Activated naive CD8-positive, alpha-beta T cell treated with anti-CD3 and anti-CD28 coated beads, Interleukin-2, amount 50 U/mL, for 24 hours (primary cell): ENCODE results near the gene P2RY12.

Experiments used
- ATAC-seq: fragments of 150-1000 bp; cut with Tn5 transposase; one replicate; pipeline ENCODE4 v1.10.0; 2021
- DNase-seq: peaks from one replicate; pipeline ENCODE4 v3.0.0; 2021
- H3K27ac Mint-ChIP-seq: one replicate; pipeline ENCODE4 v1.8.0; 2021; ENCODE audit warnings: mild to moderate bottlenecking, mixed read lengths
- H3K27me3 Mint-ChIP-seq: one replicate; pipeline ENCODE4 v1.8.0; 2021; ENCODE audit warnings: mixed read lengths
- H3K36me3 Mint-ChIP-seq: one replicate; pipeline ENCODE4 v1.8.0; 2021; ENCODE audit warnings: low read depth, mixed read lengths
- H3K4me1 Mint-ChIP-seq: one replicate; pipeline ENCODE4 v1.8.0; 2021; ENCODE audit warnings: mixed read lengths
- H3K4me3 Mint-ChIP-seq: one replicate; pipeline ENCODE4 v1.8.0; 2021; ENCODE audit warnings: mild to moderate bottlenecking, moderate library complexity, mixed read lengths
- H3K9me3 Mint-ChIP-seq: one replicate; pipeline ENCODE4 v1.8.0; 2021; ENCODE audit warnings: mixed read lengths

Gene P2RY12

GRCh38 chr3:151345859-151346258 is 38.7 kb downstream of the P2RY12 start:
- DNase-seq (no peak), ATAC-seq (no peak)
- Mint-ChIP-seq H3K27ac (no peak overlapping the region), H3K9me3 (no peaks in the 10 kb centered on the region), H3K4me3 (no peak overlapping the region), H3K27me3 (peaks cover 12% of the 10 kb centered on the region), H3K36me3 (no peaks in the 10 kb centered on the region), H3K4me1 (peaks cover 5% of the 10 kb centered on the region)

GRCh38 chr3:151331696-151332095 is 52.9 kb downstream of the P2RY12 start:
- peaks cover 2% of the 10 kb centered on the region for H3K27me3 Mint-ChIP-seq
- no peak for ATAC-seq
- no peak for DNase-seq
- no peaks in the 10 kb centered on the region for H3K9me3 Mint-ChIP-seq
- no peak overlapping the region for H3K4me3 Mint-ChIP-seq
- no peaks in the 10 kb centered on the region for H3K36me3 Mint-ChIP-seq
- peaks cover 9% of the 10 kb centered on the region for H3K4me1 Mint-ChIP-seq
- no peak overlapping the region for H3K27ac Mint-ChIP-seq

GRCh38 chr3:151330899-151331298 is 53.7 kb downstream of the P2RY12 start:
- H3K4me3 Mint-ChIP-seq = no peak overlapping the region
- H3K4me1 Mint-ChIP-seq = peaks cover 9% of the 10 kb centered on the region
- H3K9me3 Mint-ChIP-seq = no peaks in the 10 kb centered on the region
- peaks cover 2% of the 10 kb centered on the region for H3K27me3 Mint-ChIP-seq
- H3K27ac Mint-ChIP-seq = no peak overlapping the region
- DNase-seq (no peak), ATAC-seq (no peak)
- no peaks in the 10 kb centered on the region for H3K36me3 Mint-ChIP-seq

GRCh38 chr3:151330379-151330778 is 54.2 kb downstream of the P2RY12 start:
- Mint-ChIP-seq H3K27ac (no peak overlapping the region), H3K4me3 (no peak overlapping the region), H3K27me3 (peaks cover 2% of the 10 kb centered on the region), H3K36me3 (no peaks in the 10 kb centered on the region), H3K9me3 (no peaks in the 10 kb centered on the region), H3K4me1 (peaks cover 9% of the 10 kb centered on the region)
- ATAC-seq (no peak), DNase-seq (no peak)

- no peak for ATAC-seq
- Mint-ChIP-seq H3K4me3 (peak within 1 kb of the TSS; percentile 43), H3K36me3 (no peaks in the 10 kb centered on the region), H3K4me1 (peaks cover 9% of the 10 kb centered on the region), H3K27ac (peak within 1 kb of the TSS; percentile 29), H3K27me3 (peaks cover 2% of the 10 kb centered on the region), H3K9me3 (no peaks in the 10 kb centered on the region)
- DNase-seq = no peak
These were observed 55.2 kb downstream of the P2RY12 start, which contains the start of gene P2RY13 for GRCh38 chr3:151329363-151329762. Gene P2RY13 (minus strand): TSS chr3:151329549. CDS start chr3:151329528, 21 bp downstream.

GRCh38 chr3:151328298-151328995 is 56.1 kb downstream of the P2RY12 start:
- Mint-ChIP-seq H3K27me3 (peaks cover 2% of the 10 kb centered on the region), H3K27ac (peak overlapping the region; percentile 29)

GRCh38 chr3:151327571-151328198 is 56.9 kb downstream of the P2RY12 start:
- no peak for ATAC-seq
- Mint-ChIP-seq H3K4me3 (no peak overlapping the region), H3K4me1 (peaks cover 16% of the 10 kb centered on the region), H3K36me3 (no peaks in the 10 kb centered on the region), H3K9me3 (no peaks in the 10 kb centered on the region), H3K27me3 (peaks cover 2% of the 10 kb centered on the region), H3K27ac (no peak overlapping the region)
- DNase-seq = no peak

More at GRCh38 chr3:151328298-151328995, 56.1 kb downstream of the P2RY12 start:
- Mint-ChIP-seq H3K9me3 (no peaks in the 10 kb centered on the region), H3K4me3 (peak overlapping the region; percentile 43), H3K4me1 (peaks cover 12% of the 10 kb centered on the region), H3K36me3 (no peaks in the 10 kb centered on the region)
- peak; percentile 77 for ATAC-seq
- no peak for DNase-seq

GRCh38 chr3:151322511-151322910 is 62.0 kb downstream of the P2RY12 start:
- DNase-seq (no peak), ATAC-seq (no peak)
- Mint-ChIP-seq H3K36me3 (no peaks in the 10 kb centered on the region), H3K4me3 (no peak overlapping the region), H3K9me3 (no peaks in the 10 kb centered on the region), H3K27me3 (peaks cover 5% of the 10 kb centered on the region), H3K27ac (no peak overlapping the region), H3K4me1 (peaks cover 24% of the 10 kb centered on the region)

- no peak overlapping the region for H3K27ac Mint-ChIP-seq
- H3K27me3 Mint-ChIP-seq = peaks cover 5% of the 10 kb centered on the region
- H3K36me3 Mint-ChIP-seq = no peaks in the 10 kb centered on the region
- peaks cover 28% of the 10 kb centered on the region for H3K4me1 Mint-ChIP-seq
- no peaks in the 10 kb centered on the region for H3K9me3 Mint-ChIP-seq
- DNase-seq = no peak
- no peak overlapping the region for H3K4me3 Mint-ChIP-seq
- no peak for ATAC-seq
These were observed 63.0 kb downstream of the P2RY12 start for GRCh38 chr3:151321526-151321925.

GRCh38 chr3:151320131-151320530 is 64.4 kb downstream of the P2RY12 start:
- ATAC-seq (no peak), DNase-seq (no peak)
- peaks cover 6% of the 10 kb centered on the region for H3K27me3 Mint-ChIP-seq
- no peaks in the 10 kb centered on the region for H3K9me3 Mint-ChIP-seq
- H3K27ac Mint-ChIP-seq = no peak overlapping the region
- H3K4me1 Mint-ChIP-seq = peaks cover 38% of the 10 kb centered on the region
- H3K36me3 Mint-ChIP-seq = no peaks in the 10 kb centered on the region
- no peak overlapping the region for H3K4me3 Mint-ChIP-seq

GRCh38 chr3:151319628-151320027 is 64.9 kb downstream of the P2RY12 start:
- Mint-ChIP-seq H3K27ac (no peak overlapping the region), H3K36me3 (no peaks in the 10 kb centered on the region), H3K9me3 (no peaks in the 10 kb centered on the region), H3K27me3 (peaks cover 9% of the 10 kb centered on the region), H3K4me3 (no peak overlapping the region), H3K4me1 (peaks cover 38% of the 10 kb centered on the region)
- no peak for DNase-seq
- no peak for ATAC-seq

- Mint-ChIP-seq H3K4me3 (no peak overlapping the region), H3K9me3 (no peaks in the 10 kb centered on the region), H3K36me3 (no peaks in the 10 kb centered on the region), H3K4me1 (peaks cover 38% of the 10 kb centered on the region), H3K27me3 (peaks cover 9% of the 10 kb centered on the region), H3K27ac (no peak overlapping the region)
- no peak for ATAC-seq
- no peak for DNase-seq
These were observed 65.6 kb downstream of the P2RY12 start for GRCh38 chr3:151318991-151319390.

- DNase-seq = no peak
- Mint-ChIP-seq H3K4me1 (peaks cover 34% of the 10 kb centered on the region), H3K9me3 (no peaks in the 10 kb centered on the region), H3K36me3 (no peaks in the 10 kb centered on the region), H3K27me3 (peaks cover 9% of the 10 kb centered on the region), H3K27ac (no peak overlapping the region), H3K4me3 (no peak overlapping the region)
- no peak for ATAC-seq
These were observed 66.2 kb downstream of the P2RY12 start for GRCh38 chr3:151318313-151318712.

- Mint-ChIP-seq H3K27me3 (peaks cover 4% of the 10 kb centered on the region), H3K9me3 (no peaks in the 10 kb centered on the region), H3K4me3 (peak within 1 kb of the TSS; percentile 41), H3K27ac (peak within 1 kb of the TSS; percentile 43), H3K36me3 (no peaks in the 10 kb centered on the region), H3K4me1 (peaks cover 29% of the 10 kb centered on the region)
- no peak for DNase-seq
- peak; percentile 89 for ATAC-seq
These were observed 68.1 kb downstream of the P2RY12 start, which contains the start of gene GPR87 for GRCh38 chr3:151316267-151316991. Gene GPR87 (minus strand): TSS chr3:151316820. CDS start chr3:151300100, 16,720 bp downstream.

GRCh38 chr3:151315846-151316245 is 68.7 kb downstream of the P2RY12 start:
- peak overlapping the region; percentile 39 for H3K4me3 Mint-ChIP-seq
- H3K36me3 Mint-ChIP-seq = no peaks in the 10 kb centered on the region
- no peaks in the 10 kb centered on the region for H3K9me3 Mint-ChIP-seq
- ATAC-seq (no peak), DNase-seq (no peak)
- H3K27me3 Mint-ChIP-seq = peaks cover 4% of the 10 kb centered on the region
- H3K4me1 Mint-ChIP-seq = peaks cover 29% of the 10 kb centered on the region
- H3K27ac Mint-ChIP-seq = peak overlapping the region; percentile 43
